GM18867 (cell line): ENCODE data around the gene TRIM40.

ENCODE experiments used
- ATAC-seq: cut with Tn5 transposase; IDR thresholded peaks from one replicate; pipeline ENCODE4 v1.9.1; 2021; ENCODE audit warnings: mild to moderate bottlenecking, moderate library complexity; ENCODE audit not compliant: unreplicated experiment

Gene TRIM40, protein sequence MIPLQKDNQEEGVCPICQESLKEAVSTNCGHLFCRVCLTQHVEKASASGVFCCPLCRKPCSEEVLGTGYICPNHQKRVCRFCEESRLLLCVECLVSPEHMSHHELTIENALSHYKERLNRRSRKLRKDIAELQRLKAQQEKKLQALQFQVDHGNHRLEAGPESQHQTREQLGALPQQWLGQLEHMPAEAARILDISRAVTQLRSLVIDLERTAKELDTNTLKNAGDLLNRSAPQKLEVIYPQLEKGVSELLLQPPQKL

GRCh38 chr6:30135757-30136156 lies at the start of gene TRIM40:
Gene TRIM40, plus strand, starts transcription at chr6:30136140. Its CDS starts 897 bp downstream, at chr6:30137037.
- ATAC-seq = no peak

- ATAC-seq = no peak
Observed at GRCh38 chr6:30087876-30088275, 48.1 kb upstream of the TRIM40 start.

- ATAC-seq = no peak
Observed at GRCh38 chr6:30091577-30092381, 44.2 kb upstream of the TRIM40 start.

DNA sequence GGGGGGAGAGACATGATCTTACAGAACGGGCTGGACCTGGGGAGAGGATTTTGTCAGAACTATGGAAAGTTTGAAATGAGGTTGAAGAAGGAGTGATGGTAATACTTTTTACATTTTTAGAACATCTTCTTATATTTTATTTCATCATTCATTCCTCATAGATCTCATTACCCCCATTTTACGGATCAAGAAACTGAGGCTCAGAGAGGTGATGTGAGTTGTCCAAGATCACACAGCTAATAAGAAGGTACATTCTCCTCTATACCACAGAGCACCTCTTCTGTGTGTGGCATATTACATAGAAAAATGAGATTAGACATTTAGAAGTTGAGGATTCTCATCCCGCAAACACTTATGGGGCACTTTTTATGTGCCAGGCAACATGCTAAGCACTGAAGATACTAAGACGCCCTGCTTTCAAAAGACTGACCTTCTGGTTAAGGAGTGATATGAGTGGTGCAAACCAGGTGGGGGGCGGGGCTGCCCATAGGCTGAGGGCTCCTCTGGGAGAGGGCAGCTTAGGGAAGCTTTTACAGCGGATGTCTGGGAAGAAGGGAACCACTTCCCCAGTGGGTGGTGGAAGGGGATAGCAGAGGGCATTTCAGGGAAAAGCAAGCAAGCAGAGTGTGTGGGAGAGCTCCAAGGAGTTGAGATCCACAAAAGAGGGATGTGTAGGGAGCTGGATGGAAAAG lies 42.9 kb upstream of the TRIM40 start:
- ATAC-seq = no peak

DNA sequence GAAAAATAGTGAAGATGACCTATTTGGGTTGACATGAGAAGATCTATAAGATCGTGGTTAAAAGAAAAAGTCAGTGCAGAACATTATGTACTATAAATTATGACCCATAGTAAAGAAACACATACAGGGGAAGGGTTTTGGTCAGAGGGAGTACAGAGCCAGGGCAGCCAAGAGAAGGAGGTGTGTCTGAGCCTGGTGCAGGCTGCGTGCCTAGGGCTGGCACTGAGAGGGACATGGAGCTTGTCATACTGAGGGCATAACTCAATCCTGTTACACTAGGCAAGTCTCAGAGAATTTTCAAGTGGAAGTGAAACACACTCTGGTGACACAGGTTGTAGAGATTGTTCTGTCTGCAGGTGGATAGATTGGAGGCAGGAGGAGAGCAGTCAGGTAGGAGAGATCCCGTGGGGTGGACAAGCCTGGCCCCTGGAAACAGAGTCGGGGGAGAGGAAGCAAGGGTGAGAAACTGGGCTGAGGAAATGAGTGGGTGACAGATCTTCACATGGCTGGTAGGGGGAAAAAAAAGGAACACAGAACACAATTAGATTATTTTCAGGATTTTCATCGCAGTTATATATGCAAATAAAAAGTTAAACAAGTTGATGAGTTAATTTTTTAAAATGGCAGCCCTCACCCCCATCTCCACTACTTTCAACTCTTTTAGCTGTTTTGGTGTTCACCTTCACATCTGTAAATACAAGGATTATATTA lies 41.8 kb upstream of the TRIM40 start:
- no peak for ATAC-seq

GRCh38 chr6:30096829-30097228 lies 39.1 kb upstream of the TRIM40 start:
- ATAC-seq = no peak

GRCh38 chr6:30097902-30098768 lies 37.8 kb upstream of the TRIM40 start:
- ATAC-seq = no peak

DNA sequence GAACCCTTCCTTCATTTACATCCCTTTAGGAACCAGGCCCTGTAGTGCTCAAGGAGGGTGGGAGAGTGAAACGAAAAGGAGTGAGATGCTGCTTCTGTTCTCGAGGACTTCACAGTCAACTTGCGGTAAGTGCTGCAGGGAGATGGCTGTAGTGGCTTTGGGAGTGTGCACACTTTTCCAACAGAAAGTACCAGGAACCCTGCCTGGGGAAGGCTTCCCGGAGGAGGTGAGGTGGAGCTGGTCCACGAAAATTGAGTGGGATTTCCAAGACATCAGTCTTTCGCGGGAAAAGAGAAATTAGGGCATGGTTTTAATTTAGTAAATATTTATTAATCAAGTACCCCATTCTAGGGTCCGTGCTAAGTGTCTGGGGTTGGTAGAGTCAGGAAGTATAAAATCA lies 35.8 kb upstream of the TRIM40 start:
- ATAC-seq = no peak

- no peak for ATAC-seq
Observed at GRCh38 chr6:30100585-30101443, 35.1 kb upstream of the TRIM40 start.

DNA sequence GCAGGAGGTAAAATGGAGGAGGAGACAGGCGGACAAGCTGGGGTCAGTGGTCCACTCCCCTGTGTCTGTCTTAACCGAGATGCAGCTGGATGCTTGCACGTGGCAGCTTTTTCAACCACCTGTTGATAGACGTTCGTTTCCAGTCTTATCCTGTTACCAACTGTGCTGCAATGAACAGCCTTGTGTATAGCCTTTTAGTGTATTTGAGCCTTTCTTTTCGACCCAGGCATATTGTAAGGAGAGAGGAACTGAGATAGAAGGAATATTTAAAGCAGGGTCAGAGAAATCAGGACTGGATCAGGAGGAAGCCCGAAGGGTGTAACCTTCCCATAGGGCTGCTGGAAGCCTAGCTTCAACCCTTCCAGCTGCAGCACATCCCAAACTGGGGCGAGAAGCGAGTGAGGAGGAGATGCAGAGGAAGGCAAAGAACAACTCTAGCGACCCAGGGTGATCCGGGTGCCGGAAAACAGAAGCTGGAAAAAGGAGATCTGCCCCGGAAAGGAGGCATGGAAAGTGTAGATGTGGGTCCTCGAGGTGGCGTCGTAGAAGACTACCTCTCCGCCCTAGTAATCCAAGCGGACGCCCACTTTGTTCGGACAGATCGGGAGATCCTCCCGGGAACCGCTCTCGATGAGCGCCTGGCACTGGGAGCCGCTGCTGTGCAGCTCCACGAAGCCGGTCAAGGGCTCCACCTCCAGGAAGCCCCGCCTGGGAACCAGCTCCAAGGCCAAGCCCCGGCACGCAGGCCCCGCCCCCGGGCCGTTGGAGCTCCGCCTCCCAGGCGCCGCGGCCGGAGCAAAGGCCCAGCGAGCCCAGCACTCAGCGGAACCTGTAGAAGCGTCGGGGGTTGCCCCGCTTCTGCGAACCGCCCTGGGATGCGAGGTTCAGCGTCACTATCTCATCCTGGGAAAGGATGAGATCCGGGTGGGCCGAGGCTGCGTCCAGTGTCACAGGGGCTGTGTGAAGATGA lies 34.2 kb upstream of the TRIM40 start:
- peak; percentile 79 for ATAC-seq

DNA sequence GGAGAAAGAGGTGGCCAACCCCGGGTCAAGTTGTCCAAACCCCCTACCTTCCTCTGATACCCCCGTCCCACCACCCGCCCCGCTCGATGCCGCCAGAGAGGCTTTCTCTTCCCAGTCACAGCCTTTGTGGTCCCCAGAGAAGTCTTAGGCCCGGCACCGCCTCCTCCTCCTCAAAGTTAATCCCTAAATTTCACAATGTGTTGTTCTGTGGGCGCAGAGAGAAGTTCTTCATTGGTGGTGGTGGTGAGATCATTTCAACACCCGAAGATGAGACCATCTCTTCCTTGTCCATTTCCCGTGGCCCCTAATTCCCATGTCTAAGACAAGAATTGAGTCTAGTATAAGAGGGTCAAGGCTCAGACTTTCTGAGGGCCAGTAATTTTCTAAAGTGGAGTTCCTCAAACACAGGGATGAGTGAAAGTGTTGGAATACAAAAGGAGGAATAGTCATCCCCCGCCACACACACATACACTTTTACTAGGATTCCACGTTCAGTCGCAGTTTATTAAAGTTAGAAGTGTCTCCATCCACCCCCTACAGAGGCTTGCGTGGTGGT lies 33.4 kb upstream of the TRIM40 start:
- ATAC-seq = no peak

DNA sequence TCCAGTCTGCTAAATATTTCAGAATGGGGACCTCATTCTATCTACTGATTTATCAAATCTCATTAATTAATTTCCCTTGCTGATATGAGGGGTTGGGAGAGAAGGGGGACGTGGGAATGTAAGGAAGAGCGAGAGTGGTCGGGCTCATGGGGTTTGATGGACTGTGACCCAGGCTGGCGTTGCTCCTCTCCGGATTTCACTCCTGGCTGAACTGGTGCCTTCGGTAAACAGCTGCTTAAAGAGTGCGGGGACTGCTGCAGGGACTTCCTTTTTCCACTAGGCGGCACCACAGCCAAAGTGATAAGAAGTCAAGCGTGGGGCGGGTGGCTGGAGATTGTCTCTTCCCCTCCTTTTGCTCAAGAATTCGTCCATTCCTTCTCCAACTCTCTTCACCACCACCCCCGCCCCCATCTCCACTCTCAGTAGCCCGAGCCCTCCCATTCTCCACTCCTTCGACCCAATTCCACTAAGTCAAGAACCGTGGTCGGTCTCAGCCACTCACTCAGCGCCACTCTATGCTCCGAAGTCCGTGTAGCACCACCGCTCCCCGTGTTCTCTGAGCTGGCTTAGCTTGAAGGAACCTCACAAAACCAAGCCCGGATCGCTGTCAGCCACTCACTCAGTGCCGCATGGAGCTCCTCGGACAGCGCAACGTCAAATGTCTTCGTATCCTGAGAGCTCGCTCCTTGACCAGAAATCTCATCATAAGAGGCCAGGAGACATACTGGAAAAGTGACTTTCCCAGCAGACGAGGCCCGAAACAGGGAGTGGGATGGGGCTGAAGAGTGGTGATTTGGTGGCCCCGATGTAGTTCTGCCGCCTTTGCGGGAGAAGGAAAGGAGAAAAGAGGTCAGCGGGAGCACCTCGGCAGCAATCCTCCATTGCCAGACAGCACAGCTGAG lies 32.7 kb upstream of the TRIM40 start:
- peak; percentile 66 for ATAC-seq

GRCh38 chr6:30103872-30104179 lies 32.1 kb upstream of the TRIM40 start:
- no peak for ATAC-seq

DNA sequence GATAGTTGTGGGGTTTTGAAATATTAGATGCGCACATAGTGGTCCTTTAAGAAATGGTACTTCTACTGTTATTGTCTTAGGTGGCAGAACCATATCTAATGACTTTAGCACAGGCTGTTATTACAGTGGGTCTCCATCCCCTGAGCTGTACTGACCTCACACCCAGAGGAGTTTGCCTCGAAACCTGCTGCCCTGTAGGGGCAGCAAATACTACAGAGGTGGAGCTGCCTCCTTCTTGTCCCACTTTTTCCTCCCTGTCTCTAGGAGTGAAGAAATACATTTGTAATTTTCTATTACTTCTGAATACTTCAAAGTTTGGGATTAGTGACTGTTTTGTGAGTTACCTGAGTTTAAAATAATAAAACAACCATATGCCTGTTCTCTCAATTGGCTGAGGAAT lies 31.3 kb upstream of the TRIM40 start:
- ATAC-seq = no peak

DNA sequence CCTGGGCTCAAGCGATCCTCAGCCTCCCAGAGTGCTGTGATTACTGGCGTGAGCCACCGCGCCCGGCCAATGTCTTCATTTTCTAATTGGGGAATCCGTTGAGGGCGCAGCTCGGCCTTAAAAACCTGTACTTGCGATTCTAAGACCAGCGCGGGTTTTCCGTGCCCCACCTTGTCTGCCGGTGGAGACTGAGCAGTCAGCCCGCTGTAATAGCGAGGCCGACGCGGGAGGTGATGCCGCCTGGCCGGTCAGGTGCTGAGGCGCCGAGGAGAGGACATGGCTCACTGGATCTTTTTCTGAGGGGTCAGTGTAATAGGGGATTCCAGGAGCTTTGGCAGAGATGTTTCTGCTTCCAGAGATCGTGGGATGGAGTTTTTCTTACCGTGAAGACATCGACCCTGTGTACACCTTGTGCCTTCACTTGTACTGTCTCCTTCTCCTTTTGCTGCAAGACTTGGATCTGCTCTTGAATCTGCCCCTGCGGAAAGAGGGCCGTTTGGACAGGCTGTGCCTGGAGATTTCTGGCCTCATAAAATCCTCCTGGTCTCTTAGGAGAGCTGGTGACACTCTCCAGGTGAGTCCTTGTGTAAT lies 24.6 kb upstream of the TRIM40 start:
- ATAC-seq = no peak

DNA sequence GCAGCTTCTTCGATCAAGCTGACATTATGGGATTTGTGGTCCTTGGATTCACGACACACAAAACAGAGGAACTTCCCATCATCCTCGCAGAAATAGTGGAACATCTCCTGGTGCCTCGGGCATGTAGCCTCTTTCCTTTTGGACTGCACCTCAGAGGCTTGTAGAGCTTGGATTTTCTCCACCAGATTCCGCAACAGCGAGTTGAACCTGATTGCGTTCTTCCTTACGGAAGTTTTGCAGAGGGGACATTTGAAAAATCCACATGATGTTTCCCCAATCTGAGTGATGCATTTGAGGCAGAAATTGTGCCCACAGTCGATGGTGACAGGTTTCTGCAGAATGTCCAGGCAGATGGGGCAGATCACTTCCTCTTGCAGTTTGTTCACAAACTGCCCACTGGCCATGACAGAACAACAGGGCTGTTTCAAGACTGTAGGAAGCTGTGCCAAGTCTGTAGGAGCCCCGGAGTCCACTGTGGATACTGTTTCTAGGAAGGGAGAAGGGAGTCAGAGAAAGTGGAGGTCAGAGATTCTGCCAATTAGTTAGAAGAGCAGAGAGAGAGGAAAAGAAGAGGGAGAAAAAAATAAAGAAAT lies 23.4 kb upstream of the TRIM40 start:
- ATAC-seq = no peak
